Measurements from ENCODE around the gene PRKCE.

Gene PRKCE

GRCh38 chr2:46062637-46063412 is 411.4 kb downstream of the PRKCE start:
- peak; percentile 85 for TF ChIP-seq CTCF (IDR thresholded peaks at IDR 0.05; ENCODE audit: low read depth, low read length)
- DNase-seq (ENCODE audit: extremely low read depth, low read depth): peak; percentile 79

- no peak for TF ChIP-seq CTCF (IDR thresholded peaks at IDR 0.05; ENCODE audit: low read depth, low read length)
- DNase-seq (ENCODE audit: extremely low read depth, low read depth): no peak
Observed at GRCh38 chr2:46064396-46064795, 412.9 kb downstream of the PRKCE start.

- no peak for DNase-seq (ENCODE audit: extremely low read depth, low read depth)
- no peak for TF ChIP-seq CTCF (IDR thresholded peaks at IDR 0.05; ENCODE audit: low read depth, low read length)
Observed at GRCh38 chr2:46065152-46065551, 413.7 kb downstream of the PRKCE start.

GRCh38 chr2:46066116-46066515 is 414.6 kb downstream of the PRKCE start:
- TF ChIP-seq CTCF (IDR thresholded peaks at IDR 0.05; ENCODE audit: low read depth, low read length): no peak

GRCh38 chr2:46066601-46067000 is 415.1 kb downstream of the PRKCE start:
- no peak for DNase-seq (ENCODE audit: extremely low read depth, low read depth)
- no peak for TF ChIP-seq CTCF (IDR thresholded peaks at IDR 0.05; ENCODE audit: low read depth, low read length)

More at GRCh38 chr2:46066116-46066515, 414.6 kb downstream of the PRKCE start:
- DNase-seq (ENCODE audit: extremely low read depth, low read depth): no peak

GRCh38 chr2:46067062-46067461 is 415.6 kb downstream of the PRKCE start:
- TF ChIP-seq CTCF (IDR thresholded peaks at IDR 0.05; ENCODE audit: low read depth, low read length): no peak
- no peak for DNase-seq (ENCODE audit: extremely low read depth, low read depth)

GRCh38 chr2:46067501-46068305 is 416.2 kb downstream of the PRKCE start:
- no peak for TF ChIP-seq CTCF (IDR thresholded peaks at IDR 0.05; ENCODE audit: low read depth, low read length)
- peak; percentile 94 for DNase-seq (ENCODE audit: extremely low read depth, low read depth)

All from AG09319 (cell line).